WERI-Rb-1 (cell line): ENCODE data around the gene PRR9.

Experiments
- DNase-seq: peaks from one replicate; pipeline ENCODE4 v3.0.0-alpha.2; 2020
- H3K27ac ChIP-seq: fragments of 250-450 bp; sonication (Bioruptor Pico); 2 replicates; pipeline ENCODE4 v1.5.1; 2020; ENCODE audit warnings: mild to moderate bottlenecking, moderate library complexity
- H3K27me3 ChIP-seq: fragments of 250-450 bp; sonication (Bioruptor Pico); 2 replicates; pipeline ENCODE4 v1.5.1; 2021; ENCODE audit warnings: mild to moderate bottlenecking, low read depth, moderate library complexity; ENCODE audit not compliant: insufficient read depth, severe bottlenecking
- H3K36me3 ChIP-seq: fragments of 250-450 bp; sonication (Bioruptor Pico); 2 replicates; pipeline ENCODE4 v1.5.1; 2020; ENCODE audit warnings: mild to moderate bottlenecking, moderate library complexity
- H3K4me3 ChIP-seq: 2 replicates; pipeline ENCODE4 v1.5.1; 2011; ENCODE audit warnings: low read depth, mild to moderate bottlenecking, control low read depth, low read length
- H3K9me3 ChIP-seq: fragments of 250-450 bp; sonication (Bioruptor Pico); 2 replicates; pipeline ENCODE4 v1.5.1; 2021; ENCODE audit warnings: mild to moderate bottlenecking, moderate library complexity; ENCODE audit not compliant: severe bottlenecking
- CTCF ChIP-seq: IDR thresholded peaks from 2 replicates; pipeline ENCODE4 v1.5.1; 2011; ENCODE audit warnings: low read depth, mild to moderate bottlenecking, control low read depth, inconsistent platforms, low read length

The PRR9 gene

GRCh38 chr1:153260585-153261280, 43.3 kb downstream of the PRR9 start:
- DNase-seq, result peak; percentile 56
- peaks cover 28% of the 10 kb centered on the region for H3K27me3 ChIP-seq
- no peaks in the 10 kb centered on the region for H3K36me3 ChIP-seq
- no peak for TF ChIP-seq CTCF
- H3K4me3 ChIP-seq, result peak overlapping the region; percentile 53
- H3K9me3 ChIP-seq, result peaks cover 5% of the 10 kb centered on the region
- H3K27ac ChIP-seq, result no peak overlapping the region

- H3K4me3 ChIP-seq, result peak overlapping the region; percentile 53
- no peaks in the 10 kb centered on the region for H3K36me3 ChIP-seq
- no peak for TF ChIP-seq CTCF
- no peak overlapping the region for H3K27ac ChIP-seq
- peaks cover 7% of the 10 kb centered on the region for H3K9me3 ChIP-seq
- peak; percentile 75 for DNase-seq
- H3K27me3 ChIP-seq, result peaks cover 28% of the 10 kb centered on the region
Measured at GRCh38 chr1:153261281-153262069, 44.1 kb downstream of the PRR9 start.

- peaks cover 9% of the 10 kb centered on the region for H3K9me3 ChIP-seq
Measured at GRCh38 chr1:153262070-153262366, 44.6 kb downstream of the PRR9 start.

GRCh38 chr1:153262462-153263157, 45.2 kb downstream of the PRR9 start:
- H3K36me3 ChIP-seq, result no peaks in the 10 kb centered on the region
- peaks cover 9% of the 10 kb centered on the region for H3K9me3 ChIP-seq
- DNase-seq, result no peak
- H3K4me3 ChIP-seq, result peak overlapping the region; percentile 53
- TF ChIP-seq CTCF, result no peak
- no peak overlapping the region for H3K27ac ChIP-seq
- peaks cover 28% of the 10 kb centered on the region for H3K27me3 ChIP-seq

More at GRCh38 chr1:153262070-153262366, 44.6 kb downstream of the PRR9 start:
- peaks cover 28% of the 10 kb centered on the region for H3K27me3 ChIP-seq
- no peak overlapping the region for H3K27ac ChIP-seq
- H3K36me3 ChIP-seq, result no peaks in the 10 kb centered on the region
- no peak for DNase-seq
- TF ChIP-seq CTCF, result no peak
- peak overlapping the region; percentile 53 for H3K4me3 ChIP-seq

- Histone ChIP-seq H3K9me3 (peaks cover 9% of the 10 kb centered on the region), H3K4me3 (no peak overlapping the region), H3K27ac (no peak overlapping the region), H3K27me3 (peaks cover 24% of the 10 kb centered on the region), H3K36me3 (no peaks in the 10 kb centered on the region)
- TF ChIP-seq CTCF, result no peak
- no peak for DNase-seq
Measured at GRCh38 chr1:153265457-153265856, 48.1 kb downstream of the PRR9 start.
